Left hindlimb (tissue), 1 donor: ENCODE measurements around the gene GDF10.

Experiments
- DNase-seq: peaks from one replicate; pipeline ENCODE4 v3.0.0-alpha.2; 2018

Gene GDF10

DNA sequence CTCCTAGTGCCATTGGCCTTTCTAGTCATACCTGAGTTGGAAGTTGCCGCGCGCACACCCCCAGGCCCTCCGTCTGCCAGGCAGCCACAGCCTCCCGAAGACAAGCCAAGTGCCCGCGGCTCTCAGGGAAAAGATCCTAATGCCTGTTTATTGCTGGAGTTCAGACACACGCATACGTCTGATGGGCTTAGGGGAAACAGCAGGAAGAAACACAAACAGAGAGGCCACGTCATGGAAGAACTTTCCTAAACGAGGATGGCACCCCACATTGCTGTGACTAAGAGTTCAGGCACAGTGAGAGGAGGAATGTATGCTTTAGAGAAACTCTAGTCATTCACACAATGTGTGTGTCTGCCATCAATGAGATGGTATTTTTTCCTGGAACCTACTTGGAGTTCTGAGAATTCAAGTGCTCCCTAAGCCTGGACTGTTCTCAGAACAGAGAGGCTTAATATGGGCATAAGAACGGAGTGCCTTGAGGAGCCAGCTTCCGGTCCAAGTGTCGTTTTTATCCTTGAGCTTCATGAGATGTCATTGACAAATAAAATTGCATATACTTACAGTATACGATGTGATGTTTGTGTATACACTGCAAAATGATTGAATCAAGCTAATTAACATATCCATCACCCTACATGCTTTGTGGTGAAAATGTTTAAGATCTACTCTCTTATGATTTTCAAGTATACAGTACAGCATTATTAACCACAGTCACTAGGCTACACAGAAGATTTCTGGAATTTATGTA, 36.6 kb downstream of the GDF10 start:
- no peak for DNase-seq

DNA sequence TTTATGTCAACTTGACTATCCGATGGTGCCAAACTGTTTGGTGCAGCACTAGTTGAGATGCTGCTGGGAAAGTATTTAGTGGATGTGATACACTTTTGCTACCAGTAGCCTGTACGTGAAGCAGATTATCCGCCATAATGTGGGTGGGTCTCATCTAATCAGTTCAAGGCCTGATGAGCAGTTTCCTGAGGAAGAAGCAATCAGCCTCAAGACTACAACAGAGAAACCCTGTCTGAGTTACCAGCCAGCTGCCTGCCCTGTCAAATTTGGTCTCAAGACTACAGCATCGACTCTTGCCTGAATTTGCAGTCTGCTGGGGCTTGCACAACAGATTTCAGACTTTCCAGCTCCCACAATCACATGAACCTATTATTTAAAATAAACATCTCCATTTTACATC, 37.3 kb downstream of the GDF10 start:
- DNase-seq = no peak

DNA sequence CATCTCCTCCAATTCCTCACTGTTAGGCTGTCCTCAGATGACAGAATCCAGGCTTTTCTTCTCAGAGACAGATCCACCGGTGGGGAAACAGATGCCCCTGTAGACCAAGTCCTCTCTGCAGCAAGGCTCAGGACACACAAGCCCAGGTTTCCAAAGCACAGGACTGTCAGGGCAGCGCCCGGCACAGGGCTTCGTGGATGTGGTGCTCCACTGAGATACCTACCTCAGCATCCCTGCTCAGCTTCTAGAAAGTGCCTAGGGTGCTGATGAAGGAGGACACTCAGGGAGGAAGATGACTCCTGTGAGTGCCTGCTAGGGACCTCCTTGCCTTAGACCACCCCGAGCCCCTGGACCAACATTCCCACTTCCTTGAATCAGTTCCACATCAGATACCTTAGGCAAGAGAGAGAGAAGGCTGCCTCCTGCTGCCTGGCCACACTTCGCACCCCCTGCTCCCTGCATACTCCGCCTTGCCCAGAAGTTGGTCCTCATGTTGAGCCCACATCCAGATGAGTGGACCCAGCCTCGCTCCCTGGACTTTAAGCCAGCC, 39.3 kb downstream of the GDF10 start:
- DNase-seq = no peak

DNA sequence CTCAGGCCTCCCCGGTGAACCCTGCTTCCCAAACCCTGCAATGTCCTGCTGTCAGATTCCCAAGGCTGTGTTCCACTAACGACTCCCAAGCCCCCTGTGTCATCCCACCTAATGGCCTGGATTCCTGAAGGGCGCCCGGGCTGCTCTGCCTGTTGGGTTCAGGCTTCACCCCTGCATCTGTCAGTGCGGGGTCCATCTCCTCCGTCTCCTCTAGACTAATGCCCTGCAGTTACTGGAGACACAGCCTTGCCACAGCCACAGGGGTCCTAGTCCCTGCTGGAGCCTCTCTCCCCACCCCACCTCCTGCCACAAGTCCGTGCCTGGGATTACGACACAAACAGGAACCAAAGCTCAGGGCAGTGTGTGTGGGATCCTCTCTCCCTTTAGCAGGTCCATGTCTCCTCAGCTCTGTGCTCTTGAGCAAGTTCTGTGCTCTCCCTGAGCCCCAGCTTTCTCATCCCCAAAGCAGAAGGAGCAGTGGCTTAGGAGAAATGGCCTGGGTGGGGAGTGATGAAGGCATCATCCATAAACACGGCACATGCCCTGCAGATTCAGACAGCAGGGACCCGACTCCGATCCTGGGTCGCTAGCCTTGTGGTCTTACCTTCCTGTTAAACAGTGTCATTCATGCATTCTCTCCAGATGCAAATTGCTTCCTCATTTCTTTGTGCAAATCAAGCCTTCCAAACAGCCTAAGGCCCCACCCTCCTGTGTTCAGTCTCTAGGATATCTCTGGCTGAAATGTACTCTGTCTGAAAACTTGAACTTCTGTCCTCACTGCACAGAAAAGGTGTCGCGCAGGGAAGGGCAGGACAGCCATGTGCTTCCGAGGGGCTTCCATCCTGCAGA, 40.0 kb downstream of the GDF10 start:
- no peak for DNase-seq

DNA sequence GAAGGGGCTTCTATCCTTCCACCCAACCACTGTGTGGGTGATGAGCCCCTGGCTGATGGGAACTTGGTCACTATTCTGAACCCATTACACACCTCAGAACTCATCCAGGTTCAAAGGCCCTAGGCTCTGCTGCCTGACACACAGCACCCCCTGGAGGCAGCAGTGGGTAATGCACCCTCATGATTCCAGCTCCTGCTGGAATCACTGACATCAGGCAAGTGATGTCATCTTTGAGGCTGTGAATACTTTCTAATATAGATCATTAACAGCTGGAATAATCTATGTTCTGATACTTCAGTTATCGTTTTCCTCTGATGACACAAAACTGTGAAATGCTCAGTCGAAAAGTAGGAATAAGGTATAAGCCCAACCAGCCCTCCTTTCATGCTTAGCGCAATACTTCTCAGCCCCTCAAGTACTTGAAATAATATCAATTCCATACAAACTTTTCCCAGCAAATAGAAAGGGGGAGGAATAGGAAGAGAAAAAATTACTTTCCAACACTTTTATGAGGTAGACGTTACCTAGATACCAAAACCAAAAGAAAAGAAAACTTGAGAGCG, 40.7 kb downstream of the GDF10 start:
- DNase-seq = peak; percentile 64

DNA sequence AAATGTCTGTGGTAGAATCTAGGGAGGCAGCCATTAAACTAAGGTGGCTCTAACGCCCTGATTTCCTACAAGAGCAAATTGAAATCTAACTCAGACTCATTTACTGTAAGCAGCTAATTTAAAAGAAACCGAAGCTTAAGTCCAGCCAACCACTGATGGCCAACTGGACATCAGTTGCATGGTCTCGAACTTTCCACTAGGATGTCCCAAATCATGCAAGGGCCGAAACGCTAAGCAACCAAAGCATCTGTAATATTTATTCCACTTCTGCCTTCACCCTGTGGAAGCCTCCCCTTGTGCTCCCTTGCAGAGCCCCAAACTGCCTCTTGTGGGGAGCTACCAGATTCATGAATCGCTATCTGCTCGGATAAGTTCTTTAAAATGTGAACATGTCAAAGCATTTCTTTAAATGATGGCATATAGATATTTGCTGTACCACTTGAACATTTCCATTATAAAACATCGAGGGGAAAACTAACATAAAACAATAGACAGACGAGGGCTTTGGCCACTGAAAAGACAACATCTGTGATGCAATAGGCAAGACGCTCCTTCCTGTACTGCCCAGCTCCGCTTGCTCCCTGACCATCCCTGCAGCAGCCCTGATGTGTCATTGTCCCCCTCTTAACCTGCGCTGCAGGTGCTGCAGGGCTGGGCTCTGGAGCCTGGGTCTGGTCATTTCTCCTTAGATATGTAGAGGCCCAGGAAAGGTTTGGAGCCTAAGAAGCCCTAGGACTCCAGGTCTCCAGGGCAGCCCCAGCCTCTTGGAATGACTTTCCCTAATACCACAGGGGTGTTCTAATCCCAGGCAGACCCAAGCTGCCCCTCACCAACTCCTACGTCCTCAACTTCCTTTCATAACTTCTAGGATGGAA, 45.2 kb downstream of the GDF10 start:
- no peak for DNase-seq

DNA sequence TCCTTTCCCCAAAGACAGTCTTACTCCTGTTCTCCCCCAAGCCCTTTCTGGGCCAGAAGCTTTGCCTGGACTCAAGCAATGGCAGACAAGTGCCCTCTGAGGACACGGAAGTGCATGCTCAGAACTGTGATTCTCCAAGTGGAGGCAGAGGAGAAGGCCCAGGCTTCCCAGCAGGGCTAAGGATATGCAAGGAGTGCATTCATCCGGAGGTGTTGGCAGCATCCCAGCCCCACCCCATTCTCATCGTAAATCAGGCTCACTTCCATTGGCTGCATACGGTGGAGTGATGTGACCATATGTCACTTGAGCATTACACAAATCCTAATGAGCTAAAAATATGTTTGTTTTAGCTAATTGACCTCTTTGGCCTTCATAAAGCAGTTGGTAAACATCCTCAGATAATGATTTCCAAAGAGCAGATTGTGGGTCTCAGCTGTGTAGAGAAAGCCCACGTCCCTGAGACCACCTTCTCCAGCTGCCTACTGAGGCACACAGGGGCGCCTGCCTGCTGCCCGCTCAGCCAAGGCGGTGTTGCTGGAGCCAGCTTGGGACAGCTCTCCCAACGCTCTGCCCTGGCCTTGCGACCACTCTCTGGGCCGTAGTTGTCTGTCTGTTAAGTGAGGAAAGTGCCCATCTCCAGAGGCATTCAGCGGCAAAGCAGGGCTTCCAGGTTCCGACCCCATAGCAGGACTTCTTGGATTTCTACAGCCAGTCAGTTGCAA, 46.7 kb downstream of the GDF10 start:
- DNase-seq = no peak

DNA sequence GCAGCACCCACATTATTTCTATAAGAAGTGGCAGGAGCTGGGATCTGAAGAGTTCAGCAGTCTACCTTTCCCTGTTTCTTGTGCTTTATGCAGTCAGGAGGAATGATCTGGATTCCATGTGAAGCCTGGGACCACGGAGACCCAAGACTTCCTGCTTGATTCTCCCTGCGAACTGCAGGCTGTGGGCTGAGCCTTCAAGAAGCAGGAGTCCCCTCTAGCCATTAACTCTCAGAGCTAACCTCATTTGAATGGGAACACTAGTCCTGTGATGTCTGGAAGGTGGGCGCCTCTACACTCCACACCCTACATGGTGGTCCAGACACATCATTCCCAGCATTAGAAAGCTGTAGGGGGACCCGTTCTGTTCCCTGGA, 47.3 kb downstream of the GDF10 start:
- no peak for DNase-seq

DNA sequence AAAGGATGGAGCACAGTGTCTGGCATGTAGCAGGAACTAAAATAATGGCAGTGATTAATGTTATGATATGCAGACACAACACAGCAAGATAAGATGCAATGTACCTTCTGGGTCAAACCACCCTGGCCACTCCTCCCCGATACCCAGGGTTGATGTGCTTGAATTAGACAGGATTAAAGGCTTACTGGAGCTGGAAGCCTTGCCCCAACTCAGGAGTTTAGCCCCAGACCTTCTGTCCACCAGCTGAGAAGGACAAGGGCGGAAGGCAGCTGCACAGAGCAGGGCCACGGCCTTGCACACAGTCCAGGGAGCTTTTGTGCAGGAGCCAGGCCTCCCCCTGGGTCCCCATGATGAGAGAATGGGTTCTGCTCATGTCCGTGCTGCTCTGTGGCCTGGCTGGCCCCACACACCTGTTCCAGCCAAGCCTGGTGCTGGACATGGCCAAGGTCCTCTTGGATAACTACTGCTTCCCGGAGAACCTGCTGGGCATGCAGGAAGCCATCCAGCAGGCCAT, 48.2 kb downstream of the GDF10 start, which contains the start of gene RBP3:
TSS of gene RBP3 (plus strand) at position 226 of the 514 bp plus-strand sequence. CDS start at position 348, 122 bp downstream.
- DNase-seq = no peak

DNA sequence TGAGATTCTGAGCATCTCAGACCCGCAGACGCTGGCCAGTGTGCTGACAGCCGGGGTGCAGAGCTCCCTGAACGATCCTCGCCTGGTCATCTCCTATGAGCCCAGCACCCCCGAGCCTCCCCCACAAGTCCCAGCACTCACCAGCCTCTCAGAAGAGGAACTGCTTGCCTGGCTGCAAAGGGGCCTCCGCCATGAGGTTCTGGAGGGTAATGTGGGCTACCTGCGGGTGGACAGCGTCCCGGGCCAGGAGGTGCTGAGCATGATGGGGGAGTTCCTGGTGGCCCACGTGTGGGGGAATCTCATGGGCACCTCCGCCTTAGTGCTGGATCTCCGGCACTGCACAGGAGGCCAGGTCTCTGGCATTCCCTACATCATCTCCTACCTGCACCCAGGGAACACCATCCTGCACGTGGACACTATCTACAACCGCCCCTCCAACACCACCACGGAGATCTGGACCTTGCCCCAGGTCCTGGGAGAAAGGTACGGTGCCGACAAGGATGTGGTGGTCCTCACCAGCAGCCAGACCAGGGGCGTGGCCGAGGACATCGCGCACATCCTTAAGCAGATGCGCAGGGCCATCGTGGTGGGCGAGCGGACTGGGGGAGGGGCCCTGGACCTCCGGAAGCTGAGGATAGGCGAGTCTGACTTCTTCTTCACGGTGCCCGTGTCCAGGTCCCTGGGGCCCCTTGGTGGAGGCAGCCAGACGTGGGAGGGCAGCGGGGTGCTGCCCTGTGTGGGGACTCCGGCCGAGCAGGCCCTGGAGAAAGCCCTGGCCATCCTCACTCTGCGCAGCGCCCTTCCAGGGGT, 48.9 kb downstream of the GDF10 start:
- DNase-seq = no peak

DNA sequence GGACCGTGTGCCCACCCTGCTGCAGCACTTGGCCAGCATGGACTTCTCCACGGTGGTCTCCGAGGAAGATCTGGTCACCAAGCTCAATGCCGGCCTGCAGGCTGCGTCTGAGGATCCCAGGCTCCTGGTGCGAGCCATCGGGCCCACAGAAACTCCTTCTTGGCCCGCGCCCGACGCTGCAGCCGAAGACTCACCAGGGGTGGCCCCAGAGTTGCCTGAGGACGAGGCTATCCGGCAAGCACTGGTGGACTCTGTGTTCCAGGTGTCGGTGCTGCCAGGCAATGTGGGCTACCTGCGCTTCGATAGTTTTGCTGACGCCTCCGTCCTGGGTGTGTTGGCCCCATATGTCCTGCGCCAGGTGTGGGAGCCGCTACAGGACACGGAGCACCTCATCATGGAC, 49.5 kb downstream of the GDF10 start:
- DNase-seq = no peak

DNA sequence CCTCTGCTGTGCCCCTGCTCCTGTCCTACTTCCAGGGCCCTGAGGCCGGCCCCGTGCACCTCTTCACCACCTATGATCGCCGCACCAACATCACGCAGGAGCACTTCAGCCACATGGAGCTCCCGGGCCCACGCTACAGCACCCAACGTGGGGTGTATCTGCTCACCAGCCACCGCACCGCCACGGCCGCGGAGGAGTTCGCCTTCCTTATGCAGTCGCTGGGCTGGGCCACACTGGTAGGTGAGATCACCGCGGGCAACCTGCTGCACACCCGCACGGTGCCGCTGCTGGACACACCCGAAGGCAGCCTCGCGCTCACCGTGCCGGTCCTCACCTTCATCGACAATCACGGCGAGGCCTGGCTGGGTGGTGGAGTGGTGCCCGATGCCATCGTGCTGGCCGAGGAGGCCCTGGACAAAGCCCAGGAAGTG, 50.0 kb downstream of the GDF10 start:
- no peak for DNase-seq

DNA sequence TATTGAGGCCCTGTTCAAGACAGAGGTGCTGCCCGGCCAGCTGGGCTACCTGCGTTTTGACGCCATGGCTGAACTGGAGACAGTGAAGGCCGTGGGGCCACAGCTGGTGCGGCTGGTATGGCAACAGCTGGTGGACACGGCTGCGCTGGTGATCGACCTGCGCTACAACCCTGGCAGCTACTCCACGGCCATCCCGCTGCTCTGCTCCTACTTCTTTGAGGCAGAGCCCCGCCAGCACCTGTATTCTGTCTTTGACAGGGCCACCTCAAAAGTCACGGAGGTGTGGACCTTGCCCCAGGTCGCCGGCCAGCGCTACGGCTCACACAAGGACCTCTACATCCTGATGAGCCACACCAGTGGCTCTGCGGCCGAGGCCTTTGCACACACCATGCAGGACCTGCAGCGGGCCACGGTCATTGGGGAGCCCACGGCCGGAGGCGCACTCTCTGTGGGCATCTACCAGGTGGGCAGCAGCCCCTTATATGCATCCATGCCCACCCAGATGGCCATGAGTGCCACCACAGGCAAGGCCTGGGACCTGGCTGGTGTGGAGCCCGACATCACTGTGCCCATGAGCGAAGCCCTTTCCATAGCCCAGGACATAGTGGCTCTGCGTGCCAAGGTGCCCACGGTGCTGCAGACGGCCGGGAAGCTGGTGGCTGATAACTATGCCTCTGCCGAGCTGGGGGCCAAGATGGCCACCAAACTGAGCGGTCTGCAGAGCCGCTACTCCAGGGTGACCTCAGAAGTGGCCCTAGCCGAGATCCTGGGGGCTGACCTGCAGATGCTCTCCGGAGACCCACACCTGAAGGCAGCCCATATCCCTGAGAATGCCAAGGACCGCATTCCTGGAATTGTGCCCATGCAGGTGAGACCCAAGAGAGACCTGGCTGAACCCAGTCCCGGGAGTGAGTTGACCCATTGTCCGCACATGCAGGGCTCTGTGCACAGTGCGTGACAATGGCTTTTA, 51.0 kb downstream of the GDF10 start:
- no peak for DNase-seq

DNA sequence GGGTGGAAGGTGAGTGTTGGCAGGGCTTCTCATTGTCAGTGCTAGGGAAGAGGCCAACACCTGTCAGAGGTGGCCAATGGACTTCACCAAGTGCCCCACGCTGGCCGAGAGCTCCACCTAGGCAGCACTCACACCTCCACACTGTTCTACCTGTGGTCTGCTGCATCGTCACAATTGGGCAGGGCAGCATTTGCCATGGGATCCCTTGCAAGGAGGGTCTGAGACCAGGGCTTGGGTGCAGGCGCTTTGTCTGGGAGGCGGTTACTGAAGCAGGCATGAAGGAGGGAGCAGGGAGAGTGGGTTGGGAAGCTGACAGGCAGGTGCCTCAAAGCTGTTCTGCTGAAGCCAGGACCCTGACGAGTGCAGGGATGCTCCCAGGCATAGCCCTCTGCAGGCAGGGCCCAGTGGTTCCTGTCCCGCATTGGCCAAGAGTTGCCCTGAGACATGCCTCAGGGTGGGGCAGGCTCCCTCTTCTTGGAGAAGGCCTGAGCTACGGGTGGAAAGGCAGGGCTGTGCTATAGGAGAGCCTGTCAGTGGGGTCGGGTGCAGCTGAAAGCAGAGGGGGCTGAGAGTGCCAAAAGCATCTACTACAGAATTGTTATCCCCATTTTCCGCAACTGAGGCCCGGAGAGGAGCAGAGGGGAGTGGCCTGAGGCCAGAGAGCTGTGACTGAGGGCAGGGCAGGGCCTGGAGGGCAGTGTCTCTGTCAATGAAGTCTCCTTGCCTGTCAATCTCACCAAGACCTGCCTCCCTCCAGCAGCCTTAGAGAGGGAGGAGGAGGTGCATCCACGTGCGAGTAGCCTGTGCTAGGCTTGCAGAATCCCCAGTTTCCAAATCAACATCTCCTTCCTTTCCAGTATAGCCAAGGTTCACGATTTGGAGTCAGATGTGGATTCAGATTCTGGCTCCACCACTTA, 52.2 kb downstream of the GDF10 start:
- DNase-seq = no peak

DNA sequence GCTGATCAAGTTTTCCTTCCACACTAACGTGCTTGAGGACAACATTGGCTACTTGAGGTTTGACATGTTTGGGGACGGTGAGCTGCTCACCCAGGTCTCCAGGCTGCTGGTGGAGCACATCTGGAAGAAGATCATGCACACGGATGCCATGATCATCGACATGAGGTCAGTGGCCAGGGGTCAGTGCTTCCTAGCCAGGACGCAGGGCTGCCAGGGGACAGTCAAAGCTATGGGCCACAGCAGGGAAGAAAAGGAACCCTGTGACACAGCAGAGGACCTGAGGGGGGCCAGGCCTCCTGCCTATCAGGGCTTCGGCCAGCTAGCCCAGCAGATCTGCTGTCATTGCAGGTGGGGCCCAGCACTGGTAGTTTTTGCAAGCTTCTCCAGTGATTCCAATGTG, 53.4 kb downstream of the GDF10 start:
- no peak for DNase-seq

DNA sequence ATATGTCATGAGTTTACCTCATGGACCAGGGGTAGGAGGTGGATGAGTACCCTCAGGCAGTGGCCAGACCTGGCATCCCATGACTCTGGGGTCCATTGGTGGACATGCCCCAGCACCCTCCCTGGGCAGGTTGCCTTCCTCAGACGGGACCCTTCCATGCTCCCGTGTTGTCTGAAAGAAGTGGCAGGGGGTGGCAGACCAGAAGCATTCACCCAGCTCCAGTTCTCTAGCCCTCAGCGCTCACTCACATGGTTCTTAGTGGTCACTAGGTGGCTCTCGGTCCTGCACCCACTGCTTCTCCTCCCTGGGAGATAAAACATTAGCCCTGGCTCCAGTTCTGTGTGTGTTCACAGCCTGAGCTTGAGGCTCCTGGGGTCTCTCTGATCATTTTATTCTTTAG, 54.2 kb downstream of the GDF10 start:
- no peak for DNase-seq

DNA sequence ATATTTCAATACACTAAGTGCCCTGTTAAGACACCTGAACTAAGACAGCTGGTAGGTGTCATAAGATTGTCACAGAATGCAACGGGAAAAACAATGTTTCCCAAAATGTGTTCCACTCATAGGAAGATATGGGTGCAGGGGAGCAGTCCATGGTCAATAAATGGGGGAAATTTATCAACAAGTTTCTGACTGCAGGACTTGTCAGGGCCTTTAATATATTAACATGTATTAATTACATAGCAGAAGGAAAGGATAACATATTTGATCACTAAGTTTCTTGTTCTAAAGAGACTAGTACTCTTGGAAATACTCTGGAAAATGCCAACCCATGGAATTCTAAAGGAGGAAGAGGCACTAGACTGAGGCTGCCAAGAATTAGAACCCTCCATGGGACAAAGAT, 54.9 kb downstream of the GDF10 start:
- DNase-seq = no peak

DNA sequence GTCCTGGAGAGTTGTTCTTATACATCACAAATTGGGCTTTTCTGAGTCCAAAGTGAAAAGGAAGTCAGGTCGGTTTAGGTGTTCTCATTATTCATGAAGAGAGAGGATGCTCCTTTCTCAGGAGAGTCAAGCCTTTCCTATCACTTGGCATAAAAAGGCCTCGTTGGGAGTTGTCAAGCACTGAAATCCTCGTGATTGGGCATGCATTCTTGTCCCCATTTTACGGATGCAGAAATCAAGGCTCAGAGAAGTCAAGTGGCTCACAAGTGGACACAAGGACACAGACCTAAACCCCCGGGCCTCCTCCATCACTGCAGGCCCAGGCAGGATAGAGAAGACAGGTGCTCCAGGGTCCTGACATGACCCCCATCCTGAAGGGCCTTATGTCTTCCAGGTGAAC, 56.7 kb downstream of the GDF10 start:
- DNase-seq = no peak
